Keratinocyte (primary cell): ENCODE results near the gene CUBN. TPM values are rescaled to one million over a fixed set of nuclear protein-coding genes. Genes with fewer than 3 reads are reported as not detected.

Experiments used
- DNase-seq: peaks from one replicate; pipeline ENCODE4 v3.0.0-alpha.2; 2011; ENCODE audit warnings: low read depth, missing footprints, low spot score
- FAIRE-seq: peaks from 2 replicates; lab custom pipeline; 2011; peaks lifted over from hg19 to GRCh38; lab: Jason Lieb, UNC
- H2AFZ ChIP-seq: 2 replicates; pipeline ENCODE4 v1.6.0; 2012; ENCODE audit warnings: low read length, control low read depth, inconsistent platforms; ENCODE audit not compliant: control insufficient read depth
- H3K27ac ChIP-seq: 2 replicates; pipeline ENCODE4 v1.5.1; 2011; ENCODE audit warnings: low read length; ENCODE audit not compliant: control insufficient read depth, insufficient read depth
- H3K27me3 ChIP-seq: 3 replicates; pipeline ENCODE4 v1.6.0; 2011; ENCODE audit warnings: low read length; ENCODE audit not compliant: control insufficient read depth, insufficient read depth; ENCODE audit errors: extremely low read depth
- H3K36me3 ChIP-seq, 2 experiments: 2 replicates in 1 of 2; 3 replicates in 1 of 2; pipeline ENCODE4 v1.5.1; 2011; ENCODE audit warnings: low read length in 2 of 2, mild to moderate bottlenecking in 1 of 2; ENCODE audit not compliant: control insufficient read depth in 2 of 2, insufficient read depth in 2 of 2; ENCODE audit errors: extremely low read depth in 1 of 2
- H3K4me1 ChIP-seq: 3 replicates; pipeline ENCODE4 v1.5.1; 2011; ENCODE audit warnings: low read length; ENCODE audit not compliant: control insufficient read depth, insufficient read depth; ENCODE audit errors: extremely low read depth
- H3K4me2 ChIP-seq: 3 replicates; pipeline ENCODE4 v1.6.0; 2011; ENCODE audit warnings: low read depth, low read length; ENCODE audit not compliant: control insufficient read depth, insufficient read depth; ENCODE audit errors: extremely low read depth
- H3K4me3 ChIP-seq, 3 experiments: fragments of 200-600 bp in 1 of 3; sonication (generic) in 1 of 3; 2 replicates in 2 of 3; 3 replicates in 1 of 3; pipeline ENCODE4 v1.5.1; 2011 to 2016; ENCODE audit warnings: low read length in 3 of 3, mild to moderate bottlenecking in 3 of 3, control low read depth in 2 of 3, inconsistent platforms in 1 of 3, low read depth in 1 of 3, mixed read lengths in 1 of 3, mixed run types in 1 of 3, moderate library complexity in 1 of 3; ENCODE audit not compliant: control insufficient read depth in 2 of 3, insufficient read depth in 2 of 3; ENCODE audit errors: extremely low read depth in 1 of 3
- H3K79me2 ChIP-seq: 2 replicates; pipeline ENCODE4 v1.6.0; 2012; ENCODE audit warnings: low read length; ENCODE audit not compliant: control insufficient read depth, insufficient read depth
- H3K9ac ChIP-seq: 3 replicates; pipeline ENCODE4 v1.6.0; 2011; ENCODE audit warnings: low read length; ENCODE audit not compliant: control insufficient read depth, insufficient read depth; ENCODE audit errors: extremely low read depth
- H3K9me1 ChIP-seq: 3 replicates; pipeline ENCODE4 v1.6.0; 2011; ENCODE audit warnings: low read length; ENCODE audit not compliant: control insufficient read depth, insufficient read depth; ENCODE audit errors: extremely low read depth
- H3K9me3 ChIP-seq: 2 replicates; pipeline ENCODE4 v1.5.1; 2012; ENCODE audit warnings: low read depth, low read length; ENCODE audit not compliant: control insufficient read depth
- H4K20me1 ChIP-seq: 3 replicates; pipeline ENCODE4 v1.6.0; 2011; ENCODE audit warnings: low read length; ENCODE audit not compliant: control insufficient read depth, insufficient read depth; ENCODE audit errors: extremely low read depth
- CTCF ChIP-seq, 3 experiments: IDR thresholded peaks in 1 of 3; conservative IDR thresholded peaks in 1 of 3; optimal IDR thresholded peaks in 1 of 3; 2 replicates in 2 of 3; 3 replicates in 1 of 3; pipeline versions ENCODE3 to v1.5.1; 2011; ENCODE audit warnings: low read length in 3 of 3, mild to moderate bottlenecking in 3 of 3, moderate library complexity in 2 of 3, control low read depth in 1 of 3, inconsistent platforms in 1 of 3; ENCODE audit not compliant: insufficient read depth in 2 of 3; ENCODE audit errors: extremely low read depth in 1 of 3
- EZH2 ChIP-seq: IDR thresholded peaks from one replicate; pipeline ENCODE4 v1.6.1; 2012; ENCODE audit warnings: inconsistent platforms, mild to moderate bottlenecking, low read length, moderate library complexity
- dilution Hi-C: fragments of 300-500 bp; cut with MboI; formaldehyde crosslinking; loops from one replicate; pipeline ENCODE4 v1.7.0; 2020; ENCODE audit warnings: low sequenced_read_pairs; ENCODE audit not compliant: extremely low pct_ligation_motif_present
- polyA plus RNA-seq, 5 experiments: library from polyadenylated mRNA; depleted of rRNA in 3 of 5; stranded (reverse) in 3 of 5; stranded (forward) in 1 of 5; unstranded in 1 of 5; fragments of >200 nt; gene quantifications; 1 replicate in 1 of 5; 2 replicates in 3 of 5; 3 replicates in 1 of 5; pipeline versions ENCODE4 v1.2.1 to v1.2.3, GENCODE V29; 2011 to 2012; ENCODE audit warnings: missing spikeins in 2 of 5, low read depth in 1 of 5, low replicate concordance in 1 of 5

The CUBN gene
- polyA plus RNA-seq, 1 donor (not counting 4 experiments of a cell fraction or from before 2014, with no cell fraction given), result 0.07 TPM

- H3K9ac ChIP-seq, result no peak overlapping the region
These were observed 27.7 kb downstream of the CUBN start for GRCh38 chr10:17101910-17102266.

GRCh38 chr10:17101257-17101909 is 28.2 kb downstream of the CUBN start:
- no peak overlapping the region for H3K4me3 ChIP-seq
- H3K36me3 ChIP-seq, result no peaks in the 10 kb centered on the region
- H3K9ac ChIP-seq, result no peak overlapping the region
- no peak overlapping the region for H2AFZ ChIP-seq
- no peaks in the 10 kb centered on the region for H3K9me3 ChIP-seq
- TF ChIP-seq CTCF (optimal IDR thresholded peaks at IDR 0.05 in 1 of 3, IDR thresholded peaks at IDR 0.05 in 1 of 3, conservative IDR thresholded peaks at IDR 0.05 in 1 of 3; ENCODE audit: extremely low read depth in 1 of 3, insufficient read depth in 2 of 3, low read length in 3 of 3), result no peak
- H3K4me1 ChIP-seq, result no peaks in the 10 kb centered on the region
- dilution Hi-C loops, result no loop called here
- H3K4me2 ChIP-seq, result no peak overlapping the region
- no peaks in the 10 kb centered on the region for H3K27me3 ChIP-seq
- H4K20me1 ChIP-seq, result no peaks in the 10 kb centered on the region
- no peaks in the 10 kb centered on the region for H3K79me2 ChIP-seq
- no peak overlapping the region for H3K27ac ChIP-seq
- H3K9me1 ChIP-seq, result no peaks in the 10 kb centered on the region
- DNase-seq (no peak), FAIRE-seq (no peak)

More at GRCh38 chr10:17101910-17102266, 27.7 kb downstream of the CUBN start:
- H3K27me3 ChIP-seq, result no peaks in the 10 kb centered on the region
- no peaks in the 10 kb centered on the region for H3K36me3 ChIP-seq
- H4K20me1 ChIP-seq, result no peaks in the 10 kb centered on the region
- H3K4me3 ChIP-seq, result no peak overlapping the region
- TF ChIP-seq EZH2, result no peak
- no peak overlapping the region for H3K27ac ChIP-seq
- H3K79me2 ChIP-seq, result no peaks in the 10 kb centered on the region
- DNase-seq (no peak), FAIRE-seq (no peak)
- no peak overlapping the region for H3K4me2 ChIP-seq
- dilution Hi-C loops, result no loop called here
- no peaks in the 10 kb centered on the region for H3K4me1 ChIP-seq
- H2AFZ ChIP-seq, result no peak overlapping the region
- no peaks in the 10 kb centered on the region for H3K9me1 ChIP-seq
- H3K9me3 ChIP-seq, result no peaks in the 10 kb centered on the region

- Histone ChIP-seq H3K36me3 (no peaks in the 10 kb centered on the region), H3K9me1 (no peaks in the 10 kb centered on the region), H2AFZ (peak overlapping the region; percentile 40), H3K9ac (no peak overlapping the region), H4K20me1 (no peaks in the 10 kb centered on the region), H3K27me3 (no peaks in the 10 kb centered on the region), H3K4me3 (no peak overlapping the region), H3K9me3 (no peaks in the 10 kb centered on the region), H3K79me2 (no peaks in the 10 kb centered on the region), H3K4me1 (no peaks in the 10 kb centered on the region), H3K4me2 (no peak overlapping the region), H3K27ac (no peak overlapping the region)
- DNase-seq (no peak), FAIRE-seq (no peak)
- dilution Hi-C loops, result no loop called here
- TF ChIP-seq CTCF (optimal IDR thresholded peaks at IDR 0.05 in 1 of 3, IDR thresholded peaks at IDR 0.05 in 1 of 3, conservative IDR thresholded peaks at IDR 0.05 in 1 of 3; ENCODE audit: extremely low read depth in 1 of 3, insufficient read depth in 2 of 3, low read length in 3 of 3) (no peak), EZH2 (no peak)
These were observed 29.0 kb downstream of the CUBN start for GRCh38 chr10:17100586-17100985.
